Measurements from ENCODE around the gene HOXB9.

- TF ChIP-seq CTCF (IDR thresholded peaks at IDR 0.05) (no peak), POLR2A (IDR thresholded peaks at IDR 0.05) (no peak)
These were observed 2.6 kb downstream of the HOXB9 start for GRCh38 chr17:48623583-48623982.
